ENCODE data around the gene PRR18. TPM values are rescaled to one million over a fixed set of nuclear protein-coding genes. Genes with fewer than 3 reads are reported as not detected.

Gene PRR18
- total RNA-seq, 1 experiment from 2014 or later: not detected

GRCh38 chr6:166266336-166266735, 41.9 kb downstream of the PRR18 start:
- TF ChIP-seq REST (IDR thresholded peaks at IDR 0.05; ENCODE audit: low read depth) (no peak), SRF (IDR thresholded peaks at IDR 0.05; ENCODE audit: low read depth) (peak; percentile 45; the same call in 1 of the 2 replicates)
- Histone ChIP-seq H3K9ac (ENCODE audit: low read length) (no peak overlapping the region), H3K4me3 (replicated peaks in 1 of 2; ENCODE audit: low read depth in 1 of 2, low read length in 2 of 2) (no peak overlapping the region), H3K4me2 (ENCODE audit: low read length) (no peak overlapping the region), H3K27me3 (ENCODE audit: insufficient read depth, low read length) (no peaks in the 10 kb centered on the region), H3K27ac (ENCODE audit: low read depth, low read length) (no peak overlapping the region), H3K36me3 (ENCODE audit: control insufficient read depth in 1 of 2, insufficient read depth in 2 of 2, low read length in 2 of 2) (no peaks in the 10 kb centered on the region), H2AFZ (ENCODE audit: low read depth, low read length, poor library complexity, severe bottlenecking) (no peak overlapping the region), H3K4me1 (ENCODE audit: control insufficient read depth in 1 of 2, insufficient read depth in 2 of 2, low read length in 2 of 2) (no peaks in the 10 kb centered on the region), H3K79me2 (ENCODE audit: insufficient read depth, low read length) (no peaks in the 10 kb centered on the region), H4K20me1 (ENCODE audit: insufficient read depth) (no peaks in the 10 kb centered on the region), H3K9me2 (ENCODE audit: insufficient read depth) (no peaks in the 10 kb centered on the region), H3K9me3 (ENCODE audit: control insufficient read depth in 1 of 2, insufficient read depth in 1 of 2, low read depth in 1 of 2, low read length in 2 of 2) (no peaks in the 10 kb centered on the region)
- ChIA-PET CTCF (no interaction called here), RAD21 (ENCODE audit: low non-redundant PET in 1 of 2, low total read pairs in 2 of 2, uncharacterized antibody in 2 of 2, unreplicated experiment in 2 of 2) (no interaction called here), POLR2A (no interaction called here)
- intact Hi-C loops (cut with micrococcal nuclease): no loop called here
- DNase-seq (ENCODE audit: low read depth, low spot score) (no peak), ATAC-seq (no peak)
- no TSS peak for BruUV-seq (replicated peaks)

- CTCF ChIA-PET: no interaction called here
- TF ChIP-seq ELF1 (IDR thresholded peaks at IDR 0.05; ENCODE audit: borderline replicate concordance, low read depth) (no peak), RAD21 (IDR thresholded peaks at IDR 0.05; ENCODE audit: low read depth) (0 out of 2 replicates have a peak, but pooled peaks have one; percentile 4)
Observed at GRCh38 chr6:166262743-166263515, 45.3 kb downstream of the PRR18 start.

More at GRCh38 chr6:166262743-166263515, 45.3 kb downstream of the PRR18 start:
- Histone ChIP-seq H3K9me2 (ENCODE audit: insufficient read depth) (no peaks in the 10 kb centered on the region), H4K20me1 (ENCODE audit: insufficient read depth) (no peaks in the 10 kb centered on the region), H3K27me3 (ENCODE audit: insufficient read depth, low read length) (no peaks in the 10 kb centered on the region), H3K36me3 (ENCODE audit: control insufficient read depth in 1 of 2, insufficient read depth in 2 of 2, low read length in 2 of 2) (no peaks in the 10 kb centered on the region), H3K79me2 (ENCODE audit: insufficient read depth, low read length) (no peaks in the 10 kb centered on the region), H3K4me3 (replicated peaks in 1 of 2; ENCODE audit: low read depth in 1 of 2, low read length in 2 of 2) (no peak overlapping the region), H3K27ac (ENCODE audit: low read depth, low read length) (no peak overlapping the region), H3K9ac (ENCODE audit: low read length) (no peak overlapping the region), H2AFZ (ENCODE audit: low read depth, low read length, poor library complexity, severe bottlenecking) (no peak overlapping the region), H3K4me2 (ENCODE audit: low read length) (no peak overlapping the region), H3K9me3 (ENCODE audit: control insufficient read depth in 1 of 2, insufficient read depth in 1 of 2, low read depth in 1 of 2, low read length in 2 of 2) (no peaks in the 10 kb centered on the region), H3K4me1 (ENCODE audit: control insufficient read depth in 1 of 2, insufficient read depth in 2 of 2, low read length in 2 of 2) (peaks cover 0 to 15% of the 10 kb centered on the region in 2 experiments; a peak in 2 of 4 replicates)
- RAD21 ChIA-PET (ENCODE audit: low non-redundant PET in 1 of 2, low total read pairs in 2 of 2, uncharacterized antibody in 2 of 2, unreplicated experiment in 2 of 2): no interaction called here
- ATAC-seq (no peak), DNase-seq (ENCODE audit: low read depth, low spot score) (no peak)
- POLR2A ChIA-PET: no interaction called here
- no TSS peak for BruUV-seq (replicated peaks)
- intact Hi-C loops (cut with micrococcal nuclease): no loop called here
